ENCODE data around the gene SLC2A2. TPM values are rescaled to one million over a fixed set of nuclear protein-coding genes. Genes with fewer than 3 reads are reported as not detected.

SLC2A2 gene
- total RNA-seq, 4 donors from 2014 or later = not detected

DNA sequence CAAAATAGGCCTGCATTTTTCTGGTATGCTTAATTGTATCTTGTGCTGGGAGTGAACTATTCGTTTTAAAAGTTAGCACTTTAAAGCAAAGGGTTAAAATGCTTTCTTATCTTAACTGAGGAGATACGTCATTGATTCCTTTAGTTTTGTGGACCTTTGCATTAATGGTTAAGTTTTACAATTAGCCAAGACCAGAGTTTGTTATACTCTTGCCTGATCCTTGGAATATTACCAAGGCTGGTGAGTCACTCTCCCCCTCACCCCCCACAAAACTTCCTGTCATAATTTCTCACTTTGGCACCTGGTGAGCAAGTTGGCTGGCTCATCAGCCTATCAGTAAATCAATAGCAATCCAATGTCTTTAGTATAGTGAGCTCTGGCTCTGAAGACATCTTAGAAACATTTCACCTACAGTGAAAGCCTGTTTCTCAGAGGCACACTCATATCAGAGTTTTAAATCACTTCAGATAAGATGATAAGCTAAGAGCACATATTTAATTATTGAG, 26.7 kb downstream of the SLC2A2 start:
- TF ChIP-seq, protein P1, sequence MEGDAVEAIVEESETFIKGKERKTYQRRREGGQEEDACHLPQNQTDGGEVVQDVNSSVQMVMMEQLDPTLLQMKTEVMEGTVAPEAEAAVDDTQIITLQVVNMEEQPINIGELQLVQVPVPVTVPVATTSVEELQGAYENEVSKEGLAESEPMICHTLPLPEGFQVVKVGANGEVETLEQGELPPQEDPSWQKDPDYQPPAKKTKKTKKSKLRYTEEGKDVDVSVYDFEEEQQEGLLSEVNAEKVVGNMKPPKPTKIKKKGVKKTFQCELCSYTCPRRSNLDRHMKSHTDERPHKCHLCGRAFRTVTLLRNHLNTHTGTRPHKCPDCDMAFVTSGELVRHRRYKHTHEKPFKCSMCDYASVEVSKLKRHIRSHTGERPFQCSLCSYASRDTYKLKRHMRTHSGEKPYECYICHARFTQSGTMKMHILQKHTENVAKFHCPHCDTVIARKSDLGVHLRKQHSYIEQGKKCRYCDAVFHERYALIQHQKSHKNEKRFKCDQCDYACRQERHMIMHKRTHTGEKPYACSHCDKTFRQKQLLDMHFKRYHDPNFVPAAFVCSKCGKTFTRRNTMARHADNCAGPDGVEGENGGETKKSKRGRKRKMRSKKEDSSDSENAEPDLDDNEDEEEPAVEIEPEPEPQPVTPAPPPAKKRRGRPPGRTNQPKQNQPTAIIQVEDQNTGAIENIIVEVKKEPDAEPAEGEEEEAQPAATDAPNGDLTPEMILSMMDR (IDR thresholded peaks at IDR 0.05; ENCODE audit: low read depth) = no peak

DNA sequence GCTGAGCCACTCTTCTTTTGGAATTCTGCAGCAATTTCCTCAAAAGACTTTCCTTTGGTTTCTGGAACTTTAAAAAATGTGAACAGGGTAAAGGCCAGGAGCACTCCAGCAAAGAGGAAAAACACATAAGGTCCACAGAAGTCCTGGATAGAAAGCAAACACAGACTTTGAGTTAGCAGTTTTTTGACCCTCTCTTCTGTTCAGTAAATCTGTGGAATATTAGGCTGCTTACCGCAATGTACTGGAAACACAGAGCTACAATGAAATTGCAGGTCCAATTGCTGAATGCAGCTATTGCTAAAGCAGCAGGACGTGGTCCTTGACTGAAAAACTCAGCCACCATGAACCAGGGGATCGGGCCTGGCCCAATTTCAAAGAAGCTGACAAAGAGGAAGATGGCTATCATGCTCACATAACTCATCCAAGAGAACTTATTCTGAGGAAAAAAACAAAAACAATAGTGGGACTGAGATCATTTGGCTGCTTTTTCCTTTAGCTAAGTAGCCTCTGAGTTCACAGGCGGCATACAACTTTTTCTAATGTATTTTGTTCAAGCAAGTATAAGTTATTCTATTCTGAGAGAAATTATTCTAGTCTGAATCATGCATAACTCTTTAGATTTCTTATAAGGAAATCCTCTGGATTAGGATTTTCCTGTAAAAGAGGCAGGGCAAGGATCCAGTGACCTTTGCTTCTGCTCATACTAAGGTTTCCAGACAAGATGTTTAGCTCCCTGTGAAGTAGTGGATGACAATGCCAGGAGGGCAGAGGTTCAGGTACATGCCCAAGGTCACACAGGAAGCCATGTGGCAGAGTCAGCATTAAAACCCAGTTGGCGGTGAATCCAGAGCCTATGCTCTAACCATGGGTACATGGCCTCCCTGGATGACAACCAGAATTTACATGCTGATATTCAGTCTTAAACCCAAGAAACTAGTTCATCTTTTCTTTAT, 28.3 kb downstream of the SLC2A2 start:
- TF ChIP-seq, protein P1 (IDR thresholded peaks at IDR 0.05; ENCODE audit: low read depth) = no peak

DNA sequence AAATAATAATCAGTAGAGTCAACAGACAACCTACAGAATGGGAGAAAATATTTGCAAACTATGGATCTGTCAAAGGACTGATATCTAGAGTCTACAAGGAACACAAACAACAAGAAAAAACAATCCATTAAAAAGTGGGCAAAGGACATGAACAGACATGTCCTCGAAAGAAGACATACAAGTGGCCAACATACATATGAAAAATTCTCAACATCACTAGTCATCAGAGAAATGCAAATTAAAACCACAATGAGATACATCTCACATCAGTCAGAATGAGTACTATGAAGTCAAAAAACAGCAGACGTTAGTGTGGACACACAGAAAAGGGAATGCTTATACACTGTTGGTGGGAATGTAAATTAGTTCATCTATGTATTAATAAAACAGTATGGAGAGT, 33.7 kb downstream of the SLC2A2 start:
- TF ChIP-seq, protein P1 (IDR thresholded peaks at IDR 0.05; ENCODE audit: low read depth) = no peak

DNA sequence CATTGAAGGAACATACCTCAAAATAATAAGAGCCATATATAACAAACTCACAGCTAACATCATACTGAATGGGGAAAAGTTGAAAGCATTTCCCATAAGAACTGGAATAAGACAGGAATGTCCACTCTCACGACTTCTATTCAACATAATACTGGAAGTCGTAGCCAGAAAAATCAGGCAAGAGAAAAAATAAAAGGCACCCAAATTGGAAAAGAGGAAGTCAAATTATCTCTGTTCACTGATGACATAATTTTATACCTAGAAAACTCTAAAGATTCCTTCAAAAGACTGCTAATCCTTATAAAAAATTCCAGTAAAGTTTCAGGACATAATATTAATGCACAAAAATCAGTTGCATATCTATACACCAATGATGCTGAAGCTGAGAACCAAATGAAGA, 34.9 kb downstream of the SLC2A2 start:
- TF ChIP-seq, protein P1 (IDR thresholded peaks at IDR 0.05; ENCODE audit: low read depth) = no peak

DNA sequence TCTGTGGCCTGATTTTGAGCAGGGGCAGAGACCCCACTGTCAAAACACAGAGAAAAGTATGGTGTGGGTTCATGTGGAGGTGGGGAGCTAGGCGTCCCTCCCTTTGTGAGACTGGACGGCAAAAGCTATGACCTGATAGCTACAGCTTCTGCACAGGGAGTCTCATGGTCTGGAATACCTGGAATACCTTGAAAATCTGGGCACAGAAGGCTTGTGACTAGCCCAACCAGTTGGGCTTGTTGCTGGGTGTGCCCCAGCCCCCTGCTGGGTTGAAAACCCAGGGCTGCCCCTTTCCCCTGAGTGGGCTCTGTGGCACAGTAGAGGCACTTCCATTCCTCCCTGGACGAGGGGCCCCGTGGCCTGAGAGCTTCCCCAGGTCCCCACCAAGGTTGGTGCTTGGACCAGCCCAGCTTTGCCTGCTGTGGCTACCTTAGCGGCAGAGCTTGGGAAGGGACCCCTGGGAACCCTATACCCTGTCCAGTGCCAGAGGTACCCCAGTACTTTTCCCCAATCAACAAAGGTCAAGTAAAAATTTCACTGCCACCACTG, 37.3 kb downstream of the SLC2A2 start:
- TF ChIP-seq, protein P1 (IDR thresholded peaks at IDR 0.05; ENCODE audit: low read depth) = no peak

DNA sequence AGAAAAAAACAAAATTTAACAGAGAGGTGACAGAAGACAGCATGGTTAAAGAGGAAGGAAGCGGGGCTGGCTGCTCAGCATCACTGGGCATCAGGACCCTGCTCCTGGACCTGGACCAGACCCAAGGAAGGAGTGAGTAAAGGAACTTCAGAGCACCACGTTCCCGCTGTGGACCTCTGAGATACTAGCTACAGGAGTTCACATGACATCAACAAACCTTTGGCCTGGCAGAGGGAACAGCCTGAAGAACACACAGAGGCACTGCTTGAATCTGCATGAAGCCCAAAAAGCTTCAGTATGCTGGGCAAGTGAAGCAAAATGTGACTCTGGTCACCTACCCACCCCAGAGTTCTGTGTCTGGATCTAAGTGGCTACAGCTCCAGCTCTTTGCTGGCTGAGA, 38.1 kb downstream of the SLC2A2 start:
- TF ChIP-seq, protein P1 (IDR thresholded peaks at IDR 0.05; ENCODE audit: low read depth) = no peak

DNA sequence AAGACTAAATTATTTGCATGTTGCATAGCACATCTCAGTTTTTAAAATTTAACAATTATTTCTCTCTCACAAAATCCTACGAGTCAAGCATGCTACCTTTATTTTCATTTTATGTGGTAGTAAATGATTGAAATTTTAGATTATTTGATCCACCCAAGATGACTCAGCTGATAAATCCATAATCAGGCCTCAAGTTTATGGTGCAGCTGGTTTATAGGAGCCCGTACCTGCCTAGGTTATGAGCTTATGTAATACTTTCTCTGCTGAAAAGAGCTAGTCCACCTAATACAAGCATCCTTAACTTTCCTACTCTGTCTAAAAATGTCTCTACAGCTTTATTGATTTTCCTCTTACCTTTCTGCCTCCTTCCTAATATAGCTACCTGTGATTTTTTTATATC, 41.2 kb downstream of the SLC2A2 start:
- TF ChIP-seq, protein P1 (IDR thresholded peaks at IDR 0.05; ENCODE audit: low read depth) = no peak
